Measurements from ENCODE around the gene CHRM5. TPM values are rescaled to one million over a fixed set of nuclear protein-coding genes. Genes with fewer than 3 reads are reported as not detected.

CHRM5 gene
- total RNA-seq, 4 donors from 2014 or later: not detected

- Histone ChIP-seq H3K4me1 (no peaks in the 10 kb centered on the region), H3K4me3 (no peak overlapping the region), H3K27ac (no peak overlapping the region), H3K27me3 (no peaks in the 10 kb centered on the region), H3K9me3 (no peaks in the 10 kb centered on the region), H3K36me3 (no peaks in the 10 kb centered on the region)
- TF ChIP-seq CTCF (IDR thresholded peaks at IDR 0.05): no peak
- no peak for TF ChIP-seq POLR2A (IDR thresholded peaks at IDR 0.05)
- DNase-seq: no peak
- intact Hi-C loops (cut with DNase I; ENCODE audit: low total_unique reads): no loop called here
Measured at GRCh38 chr15:34111488-34111887, 143.2 kb downstream of the CHRM5 start.

DNA sequence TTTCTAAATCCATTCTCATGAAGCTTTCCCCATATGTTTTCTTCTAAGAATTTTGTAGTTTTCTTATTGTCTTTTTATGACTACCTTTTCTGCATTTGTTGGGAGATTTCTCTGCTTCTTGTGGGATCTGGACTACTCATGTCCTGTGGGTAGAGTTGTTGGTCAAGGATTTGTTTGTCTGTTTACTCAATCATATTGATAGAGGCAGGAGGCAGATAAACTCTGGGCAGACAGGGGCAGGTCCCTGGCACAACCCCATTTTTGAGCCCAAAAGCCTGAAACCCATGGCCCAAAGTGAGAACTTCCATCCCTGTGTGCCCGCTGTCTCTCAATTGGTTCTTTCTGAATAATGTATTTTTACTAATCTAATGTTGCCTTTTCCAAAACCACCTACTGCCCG, 145.9 kb downstream of the CHRM5 start:
- no peaks in the 10 kb centered on the region for H3K27me3 ChIP-seq
- DNase-seq: no peak
- intact Hi-C loops (cut with DNase I; ENCODE audit: low total_unique reads): no loop called here
- no peak overlapping the region for H3K27ac ChIP-seq
- H3K36me3 ChIP-seq: no peaks in the 10 kb centered on the region
- no peaks in the 10 kb centered on the region for H3K4me1 ChIP-seq
- H3K4me3 ChIP-seq: no peak overlapping the region
- no peaks in the 10 kb centered on the region for H3K9me3 ChIP-seq
- TF ChIP-seq POLR2A (IDR thresholded peaks at IDR 0.05) (no peak), CTCF (IDR thresholded peaks at IDR 0.05) (no peak)

GRCh38 chr15:34114739-34115138, 146.4 kb downstream of the CHRM5 start:
- DNase-seq: no peak
- TF ChIP-seq CTCF (IDR thresholded peaks at IDR 0.05): no peak
- Histone ChIP-seq H3K4me1 (no peaks in the 10 kb centered on the region), H3K27me3 (no peaks in the 10 kb centered on the region), H3K4me3 (no peak overlapping the region), H3K36me3 (no peaks in the 10 kb centered on the region), H3K9me3 (no peaks in the 10 kb centered on the region), H3K27ac (no peak overlapping the region)
- intact Hi-C loops (cut with DNase I; ENCODE audit: low total_unique reads): no loop called here

DNA sequence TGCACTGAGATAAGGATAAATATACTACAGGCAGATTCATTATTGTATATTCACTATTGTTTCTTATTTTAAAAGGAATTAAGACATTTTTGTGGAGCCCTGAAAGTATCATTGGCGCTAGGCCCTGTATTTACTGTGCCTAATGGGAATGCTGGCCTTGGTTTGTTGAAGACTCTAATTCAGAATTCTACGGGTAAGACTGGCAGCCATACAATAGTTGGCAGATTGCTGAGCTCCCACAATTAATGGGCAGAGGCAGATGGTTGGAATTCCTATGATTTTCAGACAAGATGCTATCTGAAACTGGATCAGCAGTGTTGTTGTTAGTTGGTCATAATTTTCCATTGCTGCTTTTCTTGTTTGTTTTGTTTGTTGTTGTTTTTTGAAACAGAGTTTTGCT, 148.3 kb downstream of the CHRM5 start:
- Histone ChIP-seq H3K4me3 (no peak overlapping the region), H3K27ac (no peak overlapping the region), H3K36me3 (no peaks in the 10 kb centered on the region), H3K27me3 (no peaks in the 10 kb centered on the region), H3K9me3 (no peaks in the 10 kb centered on the region), H3K4me1 (no peaks in the 10 kb centered on the region)
- TF ChIP-seq CTCF (IDR thresholded peaks at IDR 0.05) (no peak), POLR2A (IDR thresholded peaks at IDR 0.05) (no peak)
- intact Hi-C loops (cut with DNase I; ENCODE audit: low total_unique reads): no loop called here
- DNase-seq: no peak

Other genes starting within 250 kb of the CHRM5 start
- gene AVEN, start 70.7 kb downstream of the CHRM5 start, total RNA-seq: 10 to 100 TPM; 12.3 to 27.9 (median 18.0) TPM
- 10 to 100 TPM; 12.4 to 45.8 (median 27.2) TPM for gene EMC7, start 133.4 kb downstream of the CHRM5 start, total RNA-seq
- 1 to 10 TPM; 1.4 to 4.1 (median 1.6) TPM for gene PGBD4, start 133.6 kb downstream of the CHRM5 start, total RNA-seq
- gene KATNBL1, start 241.6 kb downstream of the CHRM5 start, total RNA-seq: 100 to 1,000 TPM in 2 of 4 donors, 10 to 100 TPM in 2; 75.5 to 116 (median 97.8) TPM

Measured in uterus (tissue), 4 donors.